Measurements from ENCODE around the gene NIPAL1.
A peak's percentile ranks its signal among the peaks of the same experiment; 100 is the strongest.

The NIPAL1 gene

GRCh38 chr4:48069026-48069425, 52.5 kb downstream of the NIPAL1 start:
- Mint-ChIP-seq H3K4me1 (peaks cover 27% of the 10 kb centered on the region), H3K9me3 (no peaks in the 10 kb centered on the region), H3K36me3 (peaks cover 26% of the 10 kb centered on the region), H3K27ac (no peak overlapping the region), H3K4me3 (no peak overlapping the region), H3K27me3 (no peaks in the 10 kb centered on the region)

GRCh38 chr4:48071191-48071590, 54.6 kb downstream of the NIPAL1 start:
- no peak overlapping the region for H3K4me3 Mint-ChIP-seq
- no peak overlapping the region for H3K27ac Mint-ChIP-seq
- H3K4me1 Mint-ChIP-seq = peaks cover 14% of the 10 kb centered on the region
- H3K9me3 Mint-ChIP-seq = no peaks in the 10 kb centered on the region
- H3K27me3 Mint-ChIP-seq = no peaks in the 10 kb centered on the region
- H3K36me3 Mint-ChIP-seq = peaks cover 22% of the 10 kb centered on the region

- H3K9me3 Mint-ChIP-seq = no peaks in the 10 kb centered on the region
- peaks cover 19% of the 10 kb centered on the region for H3K4me1 Mint-ChIP-seq
- peaks cover 12% of the 10 kb centered on the region for H3K36me3 Mint-ChIP-seq
- no peak overlapping the region for H3K4me3 Mint-ChIP-seq
- H3K27me3 Mint-ChIP-seq = no peaks in the 10 kb centered on the region
- H3K27ac Mint-ChIP-seq = peak overlapping the region; percentile 62
Observed at GRCh38 chr4:48073567-48074103, 57.1 kb downstream of the NIPAL1 start.

- Mint-ChIP-seq H3K4me3 (no peak overlapping the region), H3K4me1 (peaks cover 25% of the 10 kb centered on the region), H3K27me3 (no peaks in the 10 kb centered on the region), H3K9me3 (no peaks in the 10 kb centered on the region), H3K36me3 (peaks cover 11% of the 10 kb centered on the region), H3K27ac (peak overlapping the region; percentile 62)
Observed at GRCh38 chr4:48074657-48075056, 58.1 kb downstream of the NIPAL1 start.

GRCh38 chr4:48078425-48078824, 61.9 kb downstream of the NIPAL1 start:
- peaks cover 14% of the 10 kb centered on the region for H3K36me3 Mint-ChIP-seq
- no peak overlapping the region for H3K4me3 Mint-ChIP-seq
- no peaks in the 10 kb centered on the region for H3K9me3 Mint-ChIP-seq
- H3K27me3 Mint-ChIP-seq = no peaks in the 10 kb centered on the region
- peak overlapping the region; percentile 20 for H3K27ac Mint-ChIP-seq
- peaks cover 48% of the 10 kb centered on the region for H3K4me1 Mint-ChIP-seq

- Mint-ChIP-seq H3K27me3 (no peaks in the 10 kb centered on the region), H3K4me1 (peaks cover 53% of the 10 kb centered on the region), H3K36me3 (peaks cover 16% of the 10 kb centered on the region), H3K4me3 (no peak overlapping the region), H3K9me3 (no peaks in the 10 kb centered on the region), H3K27ac (peak overlapping the region; percentile 30)
Observed at GRCh38 chr4:48078862-48079655, 62.5 kb downstream of the NIPAL1 start.

- peaks cover 53% of the 10 kb centered on the region for H3K4me1 Mint-ChIP-seq
- peaks cover 14% of the 10 kb centered on the region for H3K36me3 Mint-ChIP-seq
- H3K9me3 Mint-ChIP-seq = no peaks in the 10 kb centered on the region
- no peak overlapping the region for H3K4me3 Mint-ChIP-seq
- H3K27me3 Mint-ChIP-seq = no peaks in the 10 kb centered on the region
- H3K27ac Mint-ChIP-seq = peak overlapping the region; percentile 79
Observed at GRCh38 chr4:48079972-48080391, 63.4 kb downstream of the NIPAL1 start.

- Mint-ChIP-seq H3K36me3 (peaks cover 23% of the 10 kb centered on the region), H3K9me3 (no peaks in the 10 kb centered on the region), H3K4me1 (peaks cover 62% of the 10 kb centered on the region), H3K4me3 (no peak overlapping the region), H3K27me3 (no peaks in the 10 kb centered on the region), H3K27ac (peak overlapping the region; percentile 78)
Observed at GRCh38 chr4:48081196-48081595, 64.6 kb downstream of the NIPAL1 start.

GRCh38 chr4:48082956-48083355, 66.4 kb downstream of the NIPAL1 start:
- Mint-ChIP-seq H3K4me3 (no peak overlapping the region), H3K4me1 (peaks cover 65% of the 10 kb centered on the region), H3K9me3 (no peaks in the 10 kb centered on the region), H3K27me3 (no peaks in the 10 kb centered on the region), H3K27ac (peak overlapping the region; percentile 85), H3K36me3 (peaks cover 27% of the 10 kb centered on the region)

- Mint-ChIP-seq H3K27ac (peak overlapping the region; percentile 91), H3K4me3 (no peak overlapping the region), H3K4me1 (peaks cover 44% of the 10 kb centered on the region), H3K27me3 (no peaks in the 10 kb centered on the region), H3K36me3 (peaks cover 23% of the 10 kb centered on the region), H3K9me3 (no peaks in the 10 kb centered on the region)
Observed at GRCh38 chr4:48085821-48086589, 69.4 kb downstream of the NIPAL1 start.
